ENCODE measurements around the gene PARN. TPM values are rescaled to one million over a fixed set of nuclear protein-coding genes. Genes with fewer than 3 reads are reported as not detected.
"Not testable (repeated sequence)": the region's sequence is repeated elsewhere in the genome, so short reads cannot be mapped to it uniquely, and the experiment has no call there.

PARN gene, protein sequence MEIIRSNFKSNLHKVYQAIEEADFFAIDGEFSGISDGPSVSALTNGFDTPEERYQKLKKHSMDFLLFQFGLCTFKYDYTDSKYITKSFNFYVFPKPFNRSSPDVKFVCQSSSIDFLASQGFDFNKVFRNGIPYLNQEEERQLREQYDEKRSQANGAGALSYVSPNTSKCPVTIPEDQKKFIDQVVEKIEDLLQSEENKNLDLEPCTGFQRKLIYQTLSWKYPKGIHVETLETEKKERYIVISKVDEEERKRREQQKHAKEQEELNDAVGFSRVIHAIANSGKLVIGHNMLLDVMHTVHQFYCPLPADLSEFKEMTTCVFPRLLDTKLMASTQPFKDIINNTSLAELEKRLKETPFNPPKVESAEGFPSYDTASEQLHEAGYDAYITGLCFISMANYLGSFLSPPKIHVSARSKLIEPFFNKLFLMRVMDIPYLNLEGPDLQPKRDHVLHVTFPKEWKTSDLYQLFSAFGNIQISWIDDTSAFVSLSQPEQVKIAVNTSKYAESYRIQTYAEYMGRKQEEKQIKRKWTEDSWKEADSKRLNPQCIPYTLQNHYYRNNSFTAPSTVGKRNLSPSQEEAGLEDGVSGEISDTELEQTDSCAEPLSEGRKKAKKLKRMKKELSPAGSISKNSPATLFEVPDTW
- 10 to 100 TPM; 32.4 to 44.7 (median 40.1) TPM for polyA plus RNA-seq (ENCODE audit: insufficient read length in 4 of 4)

DNA sequence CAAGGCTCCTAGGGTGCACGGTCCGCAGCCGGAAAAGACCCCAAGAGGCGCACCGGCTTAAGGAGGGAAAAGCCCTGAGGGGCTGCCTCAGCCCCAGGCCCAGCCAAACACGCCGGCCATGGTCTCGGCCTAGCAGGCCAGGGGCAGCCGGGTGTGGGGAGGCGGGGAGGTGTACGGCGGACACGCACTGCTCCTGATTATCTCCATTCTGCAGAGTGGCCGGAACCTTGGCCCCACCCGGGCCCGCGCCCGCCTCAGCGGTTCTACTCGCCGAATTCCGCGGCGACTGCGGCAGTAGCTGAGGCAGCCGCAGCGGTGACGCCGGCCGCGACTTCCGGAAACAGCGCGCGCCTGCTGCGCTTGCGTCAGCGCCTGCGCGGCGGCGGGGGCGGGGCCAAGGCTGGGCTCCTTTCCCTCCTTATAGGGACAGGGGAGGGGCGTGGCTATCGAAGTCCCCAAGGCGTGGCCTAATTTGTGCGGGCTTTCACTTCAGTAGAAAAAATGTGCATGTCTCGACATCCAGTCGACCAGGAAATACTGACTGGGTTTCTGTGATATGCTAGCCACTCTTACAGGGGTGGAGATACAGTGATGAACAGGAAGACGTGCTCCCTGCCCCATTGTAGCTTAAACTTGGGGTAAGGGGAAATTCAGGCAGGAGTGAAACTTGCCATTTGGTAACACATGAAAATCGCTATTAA lies at the start of gene PARN:
PARN (minus strand) TSS at position 342 of the 701 bp plus-strand sequence; CDS start at position 207, 135 bp downstream.
- DNase-seq (ENCODE audit: low read depth in 4 of 4, low spot score in 3 of 4): peak; percentile 88 to 92 (median 90)

DNA sequence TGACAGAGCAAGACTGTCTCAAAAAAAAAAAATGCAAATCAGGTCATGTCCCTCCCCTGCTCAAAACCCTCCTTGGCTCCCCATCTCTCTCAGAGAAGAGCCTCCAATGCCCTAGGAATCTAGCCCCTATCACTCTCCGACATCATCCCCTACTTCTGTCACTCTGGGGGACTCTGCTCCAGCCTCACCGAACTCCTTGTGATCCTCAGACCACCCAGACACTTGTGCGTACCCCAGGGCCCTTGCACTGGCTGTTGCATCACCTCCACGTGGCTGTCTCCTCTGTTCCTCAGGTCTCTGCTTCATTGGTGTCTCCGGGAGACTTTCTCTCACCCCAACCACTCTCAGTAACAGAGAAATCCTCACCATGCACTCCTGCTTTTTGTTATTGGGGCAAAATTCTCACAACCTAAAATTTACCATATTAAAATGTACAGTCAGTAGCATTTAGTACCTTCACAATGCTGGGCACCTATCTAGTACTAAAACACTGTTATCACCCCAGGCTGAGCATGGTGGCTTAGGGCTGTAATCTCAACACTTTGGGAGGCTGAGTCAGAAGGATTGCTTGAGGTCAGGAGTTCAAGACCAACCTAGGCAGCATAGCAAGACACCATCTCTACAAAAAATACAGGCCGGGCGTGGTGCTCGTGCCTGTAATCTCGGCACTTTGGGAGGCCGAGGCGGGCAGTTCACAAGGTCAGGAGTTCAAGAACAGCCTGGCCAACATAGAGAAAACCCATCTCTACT lies 48.9 kb upstream of the PARN start:
- DNase-seq (ENCODE audit: low read depth in 4 of 4, low spot score in 3 of 4): no peak

GRCh38 chr16:14677627-14678026 lies 47.6 kb upstream of the PARN start:
- DNase-seq (ENCODE audit: low read depth in 4 of 4, low spot score in 3 of 4): no peak

- no peak for DNase-seq (ENCODE audit: low read depth in 4 of 4, low spot score in 3 of 4)
These were observed 46.6 kb upstream of the PARN start for GRCh38 chr16:14676633-14677032.

GRCh38 chr16:14672403-14672971 lies 42.4 kb upstream of the PARN start:
- no peak for DNase-seq (ENCODE audit: low read depth in 4 of 4, low spot score in 3 of 4)

DNA sequence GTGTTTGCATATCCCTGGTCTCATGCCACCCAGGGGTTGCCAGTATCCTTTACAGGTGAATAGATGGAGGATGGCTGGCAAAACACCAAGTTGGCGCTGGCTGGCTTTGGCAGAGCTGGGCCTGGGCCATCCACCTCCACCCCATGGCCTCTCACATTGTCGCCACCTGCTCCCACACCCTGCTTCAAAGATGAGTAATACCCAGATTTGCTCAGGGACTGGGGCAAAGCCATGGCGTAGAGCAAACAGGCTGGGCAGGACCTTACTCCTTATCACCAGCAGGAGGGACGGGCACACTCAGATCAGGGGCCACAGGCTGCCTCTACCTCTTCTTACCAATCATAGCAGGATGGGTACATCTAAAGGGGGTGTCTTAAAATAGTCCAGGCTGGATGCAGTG lies 39.7 kb upstream of the PARN start:
- no peak for DNase-seq (ENCODE audit: low read depth in 4 of 4, low spot score in 3 of 4)

DNA sequence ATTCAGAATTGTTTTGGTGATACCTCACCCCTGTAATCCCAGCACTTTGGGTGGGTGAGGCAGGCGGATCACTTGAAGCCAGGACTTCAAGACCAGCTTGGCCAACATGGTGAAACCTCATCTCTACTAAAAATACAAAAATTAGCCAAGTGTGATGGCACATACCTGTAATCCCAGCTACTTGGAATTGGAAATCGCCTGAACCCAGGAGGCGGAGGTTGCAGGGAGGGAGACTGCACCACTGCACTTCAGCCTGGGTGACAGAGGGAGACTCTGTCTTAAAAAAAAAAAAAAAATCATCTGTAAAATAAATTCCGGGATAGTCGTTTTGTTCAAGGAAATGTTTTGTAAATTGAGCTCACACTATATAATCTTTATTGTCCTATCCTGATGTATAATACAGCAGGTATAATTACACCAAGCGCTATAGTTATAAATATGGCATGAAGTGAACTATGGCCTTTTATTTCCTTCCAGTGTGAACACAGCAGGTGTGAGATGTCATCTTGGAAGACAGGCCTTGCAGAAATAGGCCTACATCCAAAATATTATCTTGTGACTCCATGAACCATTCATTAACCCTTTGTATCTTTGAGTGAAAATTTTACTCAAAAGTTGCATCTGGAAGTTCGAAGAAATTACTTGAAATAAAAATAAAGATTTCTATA lies 38.6 kb upstream of the PARN start:
- DNase-seq (ENCODE audit: low read depth in 4 of 4, low spot score in 3 of 4): no peak

DNA sequence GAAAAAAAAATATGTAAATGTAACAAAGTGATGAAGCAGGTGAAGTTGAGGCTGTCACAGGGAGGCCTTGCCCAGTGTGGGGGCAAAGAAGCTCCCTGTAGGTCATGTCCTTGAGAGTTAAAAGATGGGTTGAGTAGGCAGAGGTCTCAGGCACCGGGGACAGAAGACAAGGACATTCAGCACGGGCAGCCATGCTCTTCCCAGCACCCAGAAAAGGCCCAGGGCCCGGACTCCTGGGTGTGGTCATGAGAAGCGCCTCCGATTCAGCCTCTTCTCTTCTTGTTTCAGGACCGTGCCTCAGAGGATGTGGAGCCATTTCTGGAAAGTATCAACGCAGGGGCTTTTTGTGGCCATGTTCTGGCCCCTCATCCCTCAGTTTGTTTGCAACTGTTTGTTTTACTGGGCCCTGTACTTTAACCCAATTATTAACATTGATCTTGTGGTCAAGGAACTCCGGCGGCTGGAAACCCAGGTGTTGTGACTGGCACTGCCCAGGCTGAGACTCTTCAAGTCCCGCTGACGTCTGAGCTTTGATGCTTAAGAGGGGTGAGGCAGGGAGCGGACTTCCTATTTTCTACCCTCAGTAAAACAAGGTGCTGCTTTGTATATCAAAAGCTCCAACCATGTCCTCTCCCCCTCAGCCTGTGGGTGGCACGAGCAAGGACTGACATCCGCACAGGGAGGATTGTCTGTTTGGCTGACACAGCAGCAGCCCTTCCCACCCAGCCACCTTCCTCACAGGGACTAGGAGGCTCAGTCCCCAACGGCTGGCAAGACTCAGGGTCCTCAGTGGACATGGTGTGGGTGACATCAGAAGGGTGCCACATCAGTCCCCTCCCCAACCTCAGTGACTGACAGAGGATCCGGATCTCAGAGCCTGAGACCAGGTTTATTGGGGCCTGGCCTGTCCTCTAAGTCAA lies 37.5 kb upstream of the PARN start:
- DNase-seq (ENCODE audit: low read depth in 4 of 4, low spot score in 3 of 4): no peak

GRCh38 chr16:14658063-14658462 lies 28.0 kb upstream of the PARN start:
- no peak for DNase-seq (ENCODE audit: low read depth in 4 of 4, low spot score in 3 of 4)

DNA sequence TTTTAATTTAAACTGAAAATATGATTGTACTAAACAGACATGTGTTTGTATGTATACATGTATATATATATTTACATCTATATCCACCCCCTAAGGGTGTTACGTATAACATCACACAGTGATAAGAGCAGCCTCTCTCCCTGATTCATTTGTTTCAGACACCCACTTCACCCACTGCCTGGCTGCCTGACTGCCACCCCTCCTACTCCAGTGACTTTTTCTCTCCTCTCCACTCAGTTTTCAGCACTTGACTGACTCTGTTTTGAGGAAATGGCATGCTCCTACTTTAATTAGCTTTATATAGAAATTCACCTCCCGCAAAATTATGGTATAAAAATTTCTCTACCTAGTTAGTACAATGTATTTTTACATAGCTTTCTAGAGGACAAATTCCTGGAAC lies 22.7 kb upstream of the PARN start:
- DNase-seq (ENCODE audit: low read depth in 4 of 4, low spot score in 3 of 4): no peak

- no peak for DNase-seq (ENCODE audit: low read depth in 4 of 4, low spot score in 3 of 4)
These were observed 20.6 kb upstream of the PARN start for GRCh38 chr16:14650629-14651028.

DNA sequence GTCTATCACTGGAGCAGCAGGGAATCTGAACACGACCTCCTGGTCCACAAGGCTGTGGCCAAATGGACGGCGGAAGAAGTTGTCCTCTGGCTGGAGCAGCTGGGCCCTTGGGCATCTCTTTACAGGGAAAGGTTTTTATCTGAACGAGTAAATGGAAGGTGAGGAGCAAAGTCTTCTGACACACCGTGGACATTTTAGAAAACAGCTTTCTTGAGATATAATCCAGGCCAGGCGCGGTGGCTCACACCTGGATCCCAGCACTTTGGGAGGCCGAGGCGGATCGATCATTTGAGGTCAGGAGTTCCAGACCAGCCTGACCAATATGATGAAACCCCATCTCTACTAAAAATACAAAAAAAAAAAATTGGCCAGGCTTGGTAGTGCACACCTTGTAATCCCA lies 19.8 kb upstream of the PARN start:
- DNase-seq (ENCODE audit: low read depth in 4 of 4, low spot score in 3 of 4): no peak

DNA sequence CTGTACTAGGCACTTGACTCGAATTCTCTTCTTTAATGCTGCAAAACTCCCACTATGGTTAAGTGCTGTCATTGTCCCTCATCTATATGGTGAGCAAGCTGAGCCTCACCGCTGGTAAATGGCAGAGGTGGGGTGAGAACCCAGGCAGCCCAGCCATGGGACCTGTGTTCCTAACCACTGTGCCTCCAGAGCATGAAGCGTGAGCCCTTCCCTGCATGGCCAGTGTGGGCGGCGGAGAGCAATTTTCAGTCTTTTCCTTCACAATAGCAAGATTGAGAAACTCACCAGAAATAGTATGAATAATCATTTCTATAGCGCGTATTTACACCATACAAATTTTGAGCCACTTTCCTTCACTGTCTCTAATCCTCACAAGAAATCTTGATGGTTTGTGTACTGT lies 11.9 kb upstream of the PARN start:
- DNase-seq (ENCODE audit: low read depth in 4 of 4, low spot score in 3 of 4): no peak

GRCh38 chr16:14641206-14641605 lies 11.1 kb upstream of the PARN start:
- DNase-seq (ENCODE audit: low read depth in 4 of 4, low spot score in 3 of 4): no peak

DNA sequence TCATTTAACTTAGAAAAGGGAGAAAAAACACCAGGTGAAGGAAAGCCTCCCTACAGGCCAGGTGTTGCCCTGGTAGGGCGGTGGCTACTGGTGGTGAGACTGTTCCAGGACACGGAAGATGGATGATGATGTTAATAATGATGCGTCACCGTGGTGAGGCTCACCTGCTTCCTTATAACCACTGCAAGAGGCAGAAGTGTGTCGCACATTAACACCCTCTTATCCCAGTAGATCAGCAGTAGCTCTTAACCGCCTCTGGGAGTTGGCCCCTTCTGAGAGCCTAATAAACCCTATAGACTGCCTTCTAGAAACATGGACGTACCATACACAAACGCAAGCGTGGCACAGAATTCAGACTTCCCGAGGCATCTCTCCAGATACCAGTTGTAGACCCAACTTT lies 10.5 kb upstream of the PARN start:
- DNase-seq (ENCODE audit: low read depth in 4 of 4, low spot score in 3 of 4): no peak

GRCh38 chr16:14636951-14637240 lies 6.8 kb upstream of the PARN start:
- not testable (repeated sequence) for DNase-seq (ENCODE audit: low read depth in 4 of 4, low spot score in 3 of 4)

- not testable (repeated sequence) for DNase-seq (ENCODE audit: low read depth in 4 of 4, low spot score in 3 of 4)
These were observed 6.3 kb upstream of the PARN start for GRCh38 chr16:14636179-14636950.

Data from right renal pelvis (tissue), 4 donors.